SK-MEL-5 (cell line): ENCODE data around the gene LRRC70. TPM values are rescaled to one million over a fixed set of nuclear protein-coding genes. Genes with fewer than 3 reads are reported as not detected.
"Not testable (repeated sequence)": the region's sequence is repeated elsewhere in the genome, so short reads cannot be mapped to it uniquely, and the experiment has no call there.

Experiments
- DNase-seq: peaks from one replicate; pipeline ENCODE4 v3.0.0-alpha.2; 2016; ENCODE audit warnings: low read depth, low spot score
- in situ Hi-C: cut with HindIII; loops from 2 replicates; pipeline ENCODE4 v1.10.0; 2016; ENCODE audit warnings: low sequenced_read_pairs, high pct_unique_total_duplicates, low pct_unique_long_range_greater_than_20kb
- polyA plus RNA-seq, 2 experiments: library from polyadenylated mRNA; depleted of rRNA; stranded (reverse); fragments of >200 nt; gene quantifications; 2 replicates each; pipeline ENCODE4 v1.2.3, GENCODE V29; 2015
- total RNA-seq: library from RNA; depleted of rRNA; stranded (reverse); fragments of >200 nt; shearing (Covaris generic); gene quantifications from 2 replicates; pipeline ENCODE4 v1.2.3, GENCODE V29; 2014; rRNA removed

The LRRC70 gene, protein sequence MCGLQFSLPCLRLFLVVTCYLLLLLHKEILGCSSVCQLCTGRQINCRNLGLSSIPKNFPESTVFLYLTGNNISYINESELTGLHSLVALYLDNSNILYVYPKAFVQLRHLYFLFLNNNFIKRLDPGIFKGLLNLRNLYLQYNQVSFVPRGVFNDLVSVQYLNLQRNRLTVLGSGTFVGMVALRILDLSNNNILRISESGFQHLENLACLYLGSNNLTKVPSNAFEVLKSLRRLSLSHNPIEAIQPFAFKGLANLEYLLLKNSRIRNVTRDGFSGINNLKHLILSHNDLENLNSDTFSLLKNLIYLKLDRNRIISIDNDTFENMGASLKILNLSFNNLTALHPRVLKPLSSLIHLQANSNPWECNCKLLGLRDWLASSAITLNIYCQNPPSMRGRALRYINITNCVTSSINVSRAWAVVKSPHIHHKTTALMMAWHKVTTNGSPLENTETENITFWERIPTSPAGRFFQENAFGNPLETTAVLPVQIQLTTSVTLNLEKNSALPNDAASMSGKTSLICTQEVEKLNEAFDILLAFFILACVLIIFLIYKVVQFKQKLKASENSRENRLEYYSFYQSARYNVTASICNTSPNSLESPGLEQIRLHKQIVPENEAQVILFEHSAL
- 0.29 and 1.5 TPM in 2 replicates for total RNA-seq
- polyA plus RNA-seq (2015; cell fraction: cytosol; rRNA removed) = 0.10 and 0.22 TPM in 2 replicates
- polyA plus RNA-seq (2015; cell fraction: nucleus; rRNA removed) = 1.2 and 6.7 TPM in 2 replicates

DNA sequence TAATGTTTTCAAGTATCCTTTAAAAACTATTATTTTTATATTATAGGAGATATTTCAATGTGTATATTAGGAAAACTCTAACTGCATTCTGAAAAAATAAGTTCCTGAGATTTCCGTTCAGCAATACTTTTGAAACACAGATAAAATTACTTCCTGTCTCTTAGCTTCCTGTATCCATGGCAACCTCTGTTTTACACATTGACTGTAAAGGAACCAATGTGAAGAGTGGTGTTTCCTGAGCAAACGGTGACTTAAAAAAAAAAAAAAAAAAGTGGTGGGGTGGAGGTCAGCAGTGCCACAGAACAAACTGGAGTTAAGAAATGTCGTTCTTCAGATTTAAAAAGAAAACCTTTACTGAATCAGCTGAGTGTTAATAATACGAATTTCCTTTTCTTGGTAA is at the start of gene LRRC70:
Gene LRRC70 (plus strand): TSS at position 280 of the 400 bp plus-strand sequence. CDS start 620 bp downstream, outside the sequence.
- in situ Hi-C loops = no loop called here
- DNase-seq = peak; percentile 9

DNA sequence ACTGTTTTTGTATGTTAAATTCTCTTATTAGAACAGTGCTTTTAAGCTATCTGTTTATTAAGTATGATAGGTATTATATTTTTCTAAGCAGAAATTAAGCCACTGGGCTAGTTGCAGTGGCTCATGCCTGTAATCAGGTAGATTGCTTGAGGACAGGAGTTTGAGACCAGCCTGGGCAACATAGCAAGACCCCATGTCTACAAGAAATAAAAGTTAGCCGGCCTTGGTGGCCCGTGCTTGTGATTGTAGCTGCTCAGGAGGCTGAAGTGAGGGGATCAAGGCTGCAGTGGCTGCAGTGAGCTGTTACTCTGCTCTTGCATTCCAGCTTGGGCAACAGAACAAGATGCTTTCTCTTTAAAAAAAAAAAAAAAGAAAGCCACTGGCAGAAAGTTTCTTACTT is 45.0 kb upstream of the LRRC70 start:
- in situ Hi-C loops = no loop called here

DNA sequence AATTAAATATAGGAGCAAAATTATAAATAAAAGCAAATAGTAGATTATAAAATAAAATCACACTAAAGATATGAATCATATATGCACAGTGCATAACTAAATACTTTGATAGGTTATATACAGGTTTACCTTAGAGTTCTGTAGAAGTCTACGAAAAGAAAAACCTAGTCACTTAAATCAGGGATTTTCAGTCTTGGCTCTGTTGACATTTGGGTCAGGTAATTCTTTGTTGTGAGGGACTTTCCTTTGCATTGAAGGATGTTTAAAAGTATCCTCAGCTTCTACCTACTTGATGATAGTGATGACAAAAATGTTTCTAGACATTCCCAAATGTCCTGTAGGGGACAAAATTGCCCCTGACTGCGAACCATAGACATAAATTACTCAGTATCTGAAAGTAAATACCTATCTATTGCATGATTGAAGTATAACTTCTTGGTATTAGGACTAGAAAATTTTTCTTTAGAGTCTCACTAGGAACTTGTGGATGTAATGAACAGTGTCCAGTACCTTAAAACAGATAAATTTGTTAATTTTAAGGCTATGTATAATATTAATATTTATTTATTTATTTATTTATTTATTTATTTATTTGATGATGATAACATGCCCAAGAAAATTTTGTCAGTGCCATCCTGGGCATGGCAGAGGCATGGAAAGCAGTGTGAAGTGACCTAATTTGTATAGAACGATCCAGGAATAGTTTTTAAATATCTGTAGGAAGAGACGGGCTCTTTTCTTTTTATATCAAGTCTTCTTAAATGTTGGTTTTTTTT is 44.0 kb upstream of the LRRC70 start:
- DNase-seq = no peak
- in situ Hi-C loops = no loop called here

More for the DNA sequence above, 45.0 kb upstream of the LRRC70 start:
- no peak for DNase-seq

DNA sequence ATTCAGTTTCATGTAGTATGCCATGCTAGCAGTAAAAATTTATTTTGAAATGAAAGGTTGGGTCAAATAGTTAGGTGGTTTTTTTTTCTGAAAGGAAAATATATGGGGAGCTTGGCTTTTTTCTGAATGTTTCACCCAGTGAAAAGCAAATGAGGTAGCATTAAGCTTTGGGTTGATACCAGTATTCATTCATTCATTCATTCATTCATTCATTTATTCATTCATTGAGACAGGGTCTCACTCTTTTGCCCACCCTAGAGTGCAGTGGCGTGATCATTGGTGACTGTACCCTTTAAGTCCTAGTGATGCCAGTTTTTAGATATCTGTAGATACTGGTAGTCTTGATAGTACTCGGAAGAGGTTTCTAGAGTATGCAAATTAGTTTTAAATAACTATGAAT is 42.4 kb upstream of the LRRC70 start:
- no peak for DNase-seq
- in situ Hi-C loops = no loop called here

DNA sequence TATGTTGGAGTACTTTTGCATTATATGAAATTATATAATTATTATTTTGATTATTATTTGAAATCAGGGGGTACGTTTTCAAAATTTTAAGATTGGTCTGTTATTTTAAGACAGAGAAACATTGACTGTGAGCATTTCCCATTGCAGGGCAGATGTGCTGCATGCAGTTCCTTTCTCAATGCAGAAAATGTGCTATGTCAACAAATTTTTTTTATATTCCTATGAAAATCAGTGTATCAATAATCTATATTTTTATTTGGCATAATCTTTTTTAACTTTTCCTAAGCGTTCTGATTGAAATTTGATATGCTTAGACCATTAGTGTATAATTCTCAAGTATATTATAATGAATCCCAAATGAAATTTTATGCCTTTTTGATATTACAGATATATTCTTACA is 41.8 kb upstream of the LRRC70 start:
- in situ Hi-C loops = no loop called here
- DNase-seq = no peak

DNA sequence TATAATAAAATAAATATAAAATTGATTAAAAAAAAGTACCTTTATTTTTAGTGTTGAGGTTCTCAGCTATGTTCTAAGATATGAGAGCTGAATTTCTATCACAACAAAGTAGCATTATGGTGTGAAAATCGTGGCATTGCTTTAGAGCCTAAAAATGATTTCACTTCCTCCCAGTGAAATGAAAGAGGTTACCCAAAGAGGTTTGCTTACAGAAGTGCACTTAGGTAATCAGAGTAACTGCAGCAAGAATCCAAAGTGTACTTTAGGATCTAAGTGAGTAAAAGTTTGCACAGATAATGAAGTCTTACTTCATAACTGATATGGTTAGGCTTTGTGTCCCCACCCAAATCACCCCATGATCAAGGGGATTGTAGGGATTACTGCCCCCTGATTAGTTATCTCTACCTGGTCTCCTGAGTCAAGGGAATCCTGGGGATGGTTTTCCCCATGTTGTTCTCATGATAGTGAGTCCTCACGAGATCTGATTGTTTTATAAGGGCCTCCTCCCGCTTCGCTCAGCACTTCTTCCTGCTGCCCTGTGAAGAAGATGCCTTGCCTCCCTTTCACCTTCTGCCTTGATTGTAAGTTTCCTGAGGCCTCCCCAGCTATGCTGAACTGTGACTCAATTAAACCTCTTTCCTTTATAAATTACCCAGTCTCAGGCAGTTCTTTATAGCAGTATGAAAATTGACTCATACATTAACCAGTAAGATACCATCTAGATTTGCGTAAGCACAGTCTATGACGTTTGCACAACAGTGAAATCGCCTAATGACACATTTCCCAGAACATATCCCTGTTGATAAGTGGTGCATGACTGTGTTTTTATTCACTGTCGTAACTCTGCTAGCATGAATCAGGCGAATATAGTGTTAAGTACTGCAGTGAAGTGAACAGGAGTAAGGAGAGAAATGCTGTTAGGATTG is 40.3 kb upstream of the LRRC70 start:
- in situ Hi-C loops = no loop called here
- no peak for DNase-seq

DNA sequence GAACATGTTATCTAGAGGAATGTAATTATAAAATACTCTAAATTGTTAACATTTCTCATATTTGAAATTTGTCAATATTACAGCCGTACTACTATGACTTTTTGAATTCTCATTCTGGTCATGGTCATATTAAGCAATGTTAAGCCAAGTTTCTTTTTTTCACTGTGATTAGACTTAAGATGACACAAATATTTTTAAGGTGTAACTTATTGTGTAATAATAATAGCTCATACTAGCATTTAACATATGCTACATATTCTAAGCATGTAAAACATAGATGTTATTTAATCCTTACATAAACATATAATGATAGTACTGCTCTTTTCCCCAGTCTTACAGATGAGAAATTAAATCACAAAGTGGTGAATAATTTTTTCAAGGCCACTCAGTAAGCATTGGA is 35.9 kb upstream of the LRRC70 start:
- in situ Hi-C loops = no loop called here
- no peak for DNase-seq

- in situ Hi-C loops = no loop called here
- no peak for DNase-seq
These were observed 30.5 kb upstream of the LRRC70 start for GRCh38 chr5:62547945-62548630.

- in situ Hi-C loops = no loop called here
- no peak for DNase-seq
These were observed 28.5 kb upstream of the LRRC70 start for GRCh38 chr5:62550103-62550502.

DNA sequence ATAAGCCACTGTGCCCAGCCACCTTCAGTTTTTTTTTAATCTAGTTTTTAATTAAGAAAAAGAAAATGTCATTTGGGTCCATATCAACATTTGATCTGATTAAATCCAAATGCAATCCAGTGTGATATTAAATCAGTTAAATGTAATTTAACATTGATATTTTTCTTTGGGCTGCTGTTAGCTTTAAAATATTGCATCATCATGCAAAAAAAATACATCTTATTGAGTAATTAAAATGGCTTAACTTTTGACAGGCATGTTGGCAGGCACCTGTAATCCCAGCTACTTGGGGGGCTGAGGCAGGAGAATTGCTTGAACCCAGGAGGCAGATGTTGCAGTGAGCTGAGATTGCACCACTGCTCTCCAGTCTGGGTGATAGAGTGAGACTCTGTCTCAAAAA is 22.7 kb upstream of the LRRC70 start:
- no peak for DNase-seq
- in situ Hi-C loops = no loop called here

DNA sequence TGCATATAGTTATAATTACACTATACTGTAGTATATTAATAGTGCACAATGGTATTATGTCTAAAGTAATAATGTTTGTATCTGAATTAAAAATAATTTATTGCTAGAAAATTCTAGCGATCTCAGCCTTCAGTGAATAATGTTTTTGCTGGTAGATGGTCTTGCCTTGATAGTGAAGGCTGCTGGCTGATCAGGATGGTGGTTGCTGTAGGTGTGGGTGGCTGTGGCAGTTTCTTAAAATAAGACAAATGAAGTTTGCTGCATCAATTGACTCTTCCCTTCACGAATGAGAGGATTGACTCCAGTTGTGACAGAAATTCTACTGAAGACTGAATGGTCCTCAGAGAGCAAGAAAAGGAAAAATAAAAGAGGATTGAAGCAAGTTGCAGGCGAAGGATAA is 19.7 kb upstream of the LRRC70 start:
- in situ Hi-C loops = no loop called here
- DNase-seq = no peak

- in situ Hi-C loops = no loop called here
- no peak for DNase-seq
These were observed 17.8 kb upstream of the LRRC70 start for GRCh38 chr5:62560786-62561185.

DNA sequence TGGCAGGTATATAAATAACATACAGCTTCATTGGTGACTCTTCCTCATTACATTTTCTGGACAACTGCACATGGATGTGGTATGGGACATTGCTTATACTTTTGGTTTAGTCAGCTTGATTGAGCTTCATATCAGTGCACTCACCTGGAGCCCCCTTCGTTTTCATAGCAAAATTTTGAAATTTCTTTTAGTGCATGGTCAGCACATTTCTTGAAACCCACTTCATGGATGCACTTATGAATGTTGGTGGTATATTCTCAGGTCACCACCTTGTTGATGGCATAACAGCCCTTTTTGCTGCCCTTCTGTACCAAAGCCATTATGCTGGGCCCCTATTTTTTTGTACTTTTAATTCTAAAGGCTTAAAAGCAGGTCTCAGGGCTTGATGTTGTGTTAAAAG is 16.7 kb upstream of the LRRC70 start:
- in situ Hi-C loops = no loop called here
- DNase-seq = no peak

GRCh38 chr5:62562867-62563266 is 15.8 kb upstream of the LRRC70 start:
- in situ Hi-C loops = no loop called here
- DNase-seq = no peak

- no peak for DNase-seq
- in situ Hi-C loops = no loop called here
These were observed 14.5 kb upstream of the LRRC70 start for GRCh38 chr5:62564101-62564500.

- DNase-seq, in situ Hi-C loops: not testable (repeated sequence)
These were observed 12.9 kb upstream of the LRRC70 start for GRCh38 chr5:62565740-62566139.

- in situ Hi-C loops = no loop called here
- DNase-seq = no peak
These were observed 10.5 kb upstream of the LRRC70 start for GRCh38 chr5:62568143-62568542.
